SU-DHL-6 (cell line): ENCODE results near the gene PTPRN2.

Source experiments
- CTCF ChIP-seq: fragments of 200-600 bp; sonication (generic); IDR thresholded peaks from one replicate; pipeline ENCODE4 v1.5.1; 2017; ENCODE audit warnings: antibody characterized with exemption, mild to moderate bottlenecking, low read length, moderate library complexity; ENCODE audit not compliant: insufficient read depth, poor library complexity, severe bottlenecking
- EZH2phosphoT487 ChIP-seq: fragments of 200-600 bp; sonication (generic), shearing (Covaris generic); conservative IDR thresholded peaks from 2 replicates; pipeline ENCODE4 v1.6.1; 2018; ENCODE audit warnings: mild to moderate bottlenecking, antibody characterized with exemption, low read length, moderate library complexity, mixed read lengths

GRCh38 chr7:157558061-157558460, 1029.6 kb downstream of the PTPRN2 start:
- TF ChIP-seq CTCF, result no peak
- no peak for TF ChIP-seq EZH2phosphoT487
